ENCODE results near the gene CHSY1.

GRCh38 chr15:101215681-101216080 is 36.2 kb downstream of the CHSY1 start:
- no peak for TF ChIP-seq EZH2 (IDR thresholded peaks at IDR 0.05; ENCODE audit: borderline replicate concordance, low read depth, low read length, poor library complexity, severe bottlenecking)
- TF ChIP-seq, protein P1, sequence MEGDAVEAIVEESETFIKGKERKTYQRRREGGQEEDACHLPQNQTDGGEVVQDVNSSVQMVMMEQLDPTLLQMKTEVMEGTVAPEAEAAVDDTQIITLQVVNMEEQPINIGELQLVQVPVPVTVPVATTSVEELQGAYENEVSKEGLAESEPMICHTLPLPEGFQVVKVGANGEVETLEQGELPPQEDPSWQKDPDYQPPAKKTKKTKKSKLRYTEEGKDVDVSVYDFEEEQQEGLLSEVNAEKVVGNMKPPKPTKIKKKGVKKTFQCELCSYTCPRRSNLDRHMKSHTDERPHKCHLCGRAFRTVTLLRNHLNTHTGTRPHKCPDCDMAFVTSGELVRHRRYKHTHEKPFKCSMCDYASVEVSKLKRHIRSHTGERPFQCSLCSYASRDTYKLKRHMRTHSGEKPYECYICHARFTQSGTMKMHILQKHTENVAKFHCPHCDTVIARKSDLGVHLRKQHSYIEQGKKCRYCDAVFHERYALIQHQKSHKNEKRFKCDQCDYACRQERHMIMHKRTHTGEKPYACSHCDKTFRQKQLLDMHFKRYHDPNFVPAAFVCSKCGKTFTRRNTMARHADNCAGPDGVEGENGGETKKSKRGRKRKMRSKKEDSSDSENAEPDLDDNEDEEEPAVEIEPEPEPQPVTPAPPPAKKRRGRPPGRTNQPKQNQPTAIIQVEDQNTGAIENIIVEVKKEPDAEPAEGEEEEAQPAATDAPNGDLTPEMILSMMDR (conservative IDR thresholded peaks at IDR 0.05; ENCODE audit: low read depth, low read length): no peak
